ENCODE data around the gene MYH7B.

GRCh38 chr20:34948030-34948429 lies 7.6 kb upstream of the MYH7B start:
- no peak for TF ChIP-seq CTCF (IDR thresholded peaks at IDR 0.05; ENCODE audit: low read depth, low read length)
- TF ChIP-seq POLR2A (IDR thresholded peaks at IDR 0.05; ENCODE audit: extremely low read depth, insufficient read length), result no peak
- no peak for TF ChIP-seq MAX (IDR thresholded peaks at IDR 0.05; ENCODE audit: low read depth, low read length)
